H1 (cell line): ENCODE data around the gene IFT25. TPM values are rescaled to one million over a fixed set of nuclear protein-coding genes. Genes with fewer than 3 reads are reported as not detected.

Experiments used
- CTCF ChIA-PET: fragments of 300-600 bp; sonication (Branson Sonifier 250); formaldehyde crosslinking; loops from one replicate; lab custom pipeline; 2021; ENCODE audit not compliant: partially characterized antibody; lab: Charles Lee
- POLR2A ChIA-PET: fragments of 300-600 bp; sonication (Branson Sonifier 250); formaldehyde crosslinking; loops from one replicate; lab custom pipeline; 2021; ENCODE audit warnings: inconsistent platforms; ENCODE audit not compliant: partially characterized antibody; lab: Charles Lee
- DNase-seq, 2 experiments: peaks; one replicate each; pipeline versions ENCODE4 v3.0.0 to v3.0.0-alpha.2; 2010 to 2022; ENCODE audit warnings: low spot score in 2 of 2, low read depth in 1 of 2, mixed read lengths in 1 of 2
- FAIRE-seq: peaks from 2 replicates; lab custom pipeline; 2011; peaks lifted over from hg19 to GRCh38; lab: Jason Lieb, UNC
- H2AFZ ChIP-seq: 2 replicates; pipeline ENCODE4 v1.8.1; 2012; ENCODE audit warnings: low read length, inconsistent platforms
- H2AK5ac ChIP-seq: 2 replicates; pipeline ENCODE4 v1.6.1; 2013; ENCODE audit warnings: low read depth, low read length
- H2BK120ac ChIP-seq: replicated peaks from 2 replicates; pipeline ENCODE3; 2013; ENCODE audit warnings: low read depth, low read length, inconsistent platforms
- H2BK12ac ChIP-seq: 2 replicates; pipeline ENCODE4 v1.6.1; 2013; ENCODE audit warnings: low read depth, low read length
- H2BK15ac ChIP-seq: 2 replicates; pipeline ENCODE4 v1.6.1; 2013; ENCODE audit warnings: low read length
- H2BK20ac ChIP-seq: 2 replicates; pipeline ENCODE4 v1.6.1; 2013; ENCODE audit warnings: low read length
- H2BK5ac ChIP-seq: 2 replicates; pipeline ENCODE4 v1.6.1; 2013; ENCODE audit warnings: low read depth, low read length
- H3K14ac ChIP-seq: 2 replicates; pipeline ENCODE4 v1.6.1; 2013; ENCODE audit warnings: inconsistent platforms; ENCODE audit not compliant: insufficient read length
- H3K18ac ChIP-seq: 2 replicates; pipeline ENCODE4 v1.6.1; 2013; ENCODE audit warnings: low read length; ENCODE audit errors: extremely low read depth
- H3K23ac ChIP-seq: 2 replicates; pipeline ENCODE4 v1.6.1; 2013; ENCODE audit warnings: inconsistent platforms; ENCODE audit not compliant: insufficient read length
- H3K23me2 ChIP-seq: 2 replicates; pipeline ENCODE4 v1.6.1; 2013; ENCODE audit warnings: low read depth, low read length
- H3K27ac ChIP-seq: 2 replicates; pipeline ENCODE4 v1.6.1; 2011; ENCODE audit warnings: low read depth, low read length, inconsistent platforms
- H3K27me3 ChIP-seq, 4 experiments: replicated peaks in 1 of 4; 1 replicate in 1 of 4; 2 replicates in 3 of 4; pipeline versions ENCODE4 v1.6.1 to v1.8.1; 2011 to 2013; ENCODE audit warnings: low read length in 3 of 4, mild to moderate bottlenecking in 3 of 4, inconsistent platforms in 2 of 4, mixed read lengths in 2 of 4, moderate library complexity in 1 of 4; ENCODE audit not compliant: control insufficient read depth in 3 of 4, insufficient read depth in 3 of 4; ENCODE audit errors: extremely low read depth in 1 of 4
- H3K36me3 ChIP-seq, 4 experiments: 2 replicates each; pipeline versions ENCODE4 v1.6.1 to v1.8.1; 2011 to 2013; ENCODE audit warnings: mild to moderate bottlenecking in 4 of 4, low read length in 3 of 4, moderate library complexity in 2 of 4, control low read depth in 1 of 4, inconsistent platforms in 1 of 4; ENCODE audit not compliant: insufficient read depth in 4 of 4, control insufficient read depth in 2 of 4
- H3K4ac ChIP-seq: replicated peaks from 2 replicates; pipeline ENCODE3; 2013; ENCODE audit warnings: low read length, low read depth, mixed read lengths, inconsistent platforms; ENCODE audit not compliant: insufficient read length
- H3K4me1 ChIP-seq, 4 experiments: replicated peaks in 1 of 4; 1 replicate in 1 of 4; 2 replicates in 3 of 4; pipeline versions ENCODE4 v1.6.1 to v1.8.1; 2011 to 2013; ENCODE audit warnings: low read length in 3 of 4, inconsistent platforms in 2 of 4, mixed read lengths in 1 of 4; ENCODE audit not compliant: insufficient read depth in 4 of 4, control insufficient read depth in 3 of 4
- H3K4me2 ChIP-seq, 2 experiments: 2 replicates each; pipeline versions ENCODE4 v1.6.1 to v1.8.1; 2011 to 2013; ENCODE audit warnings: low read depth in 2 of 2, low read length in 2 of 2, control low read depth in 1 of 2, inconsistent platforms in 1 of 2, mild to moderate bottlenecking in 1 of 2; ENCODE audit not compliant: insufficient read depth in 1 of 2
- H3K4me3 ChIP-seq, 4 experiments: fragments of 200-600, 300-600 bp in 1 of 4; sonication (generic), shearing (Covaris generic), sonication (Bioruptor Twin) in 1 of 4; 2 replicates each; pipeline versions ENCODE4 v1.5.1 to v1.8.1; 2011 to 2016; ENCODE audit warnings: low read length in 4 of 4, low read depth in 3 of 4, control low read depth in 2 of 4, inconsistent platforms in 2 of 4, mild to moderate bottlenecking in 2 of 4, mixed read lengths in 1 of 4, moderate library complexity in 1 of 4; ENCODE audit not compliant: insufficient read depth in 2 of 4; ENCODE audit errors: extremely low read depth in 1 of 4
- H3K56ac ChIP-seq: replicated peaks from 2 replicates; pipeline ENCODE3; 2013; ENCODE audit warnings: low read depth, mild to moderate bottlenecking, mixed read lengths, low read length, inconsistent platforms; ENCODE audit not compliant: insufficient read length
- H3K79me1 ChIP-seq: 2 replicates; pipeline ENCODE4 v1.6.1; 2013; ENCODE audit warnings: low read depth, low read length, control low read depth
- H3K79me2 ChIP-seq, 2 experiments: 2 replicates each; pipeline versions ENCODE4 v1.6.1 to v1.8.1; 2012 to 2013; ENCODE audit warnings: low read length in 2 of 2, mild to moderate bottlenecking in 2 of 2, inconsistent platforms in 1 of 2; ENCODE audit not compliant: insufficient read depth in 2 of 2, control insufficient read depth in 1 of 2
- H3K9ac ChIP-seq, 4 experiments: replicated peaks in 1 of 4; 1 replicate in 1 of 4; 2 replicates in 3 of 4; pipeline versions ENCODE4 v1.6.1 to v1.8.1; 2011 to 2013; ENCODE audit warnings: low read depth in 3 of 4, low read length in 3 of 4, control low read depth in 2 of 4, mild to moderate bottlenecking in 2 of 4, moderate library complexity in 2 of 4, inconsistent platforms in 1 of 4; ENCODE audit errors: extremely low read depth in 1 of 4
- H3K9me3 ChIP-seq, 2 experiments: 2 replicates each; pipeline versions ENCODE4 v1.6.1 to v1.8.1; 2012 to 2013; ENCODE audit warnings: mild to moderate bottlenecking in 2 of 2, moderate library complexity in 2 of 2, control low read depth in 1 of 2, inconsistent platforms in 1 of 2, low read depth in 1 of 2, low read length in 1 of 2, mixed read lengths in 1 of 2; ENCODE audit not compliant: insufficient read depth in 2 of 2
- H4K20me1 ChIP-seq, 2 experiments: replicated peaks in 1 of 2; 2 replicates each; pipeline versions ENCODE3 to v1.8.1; 2011 to 2013; ENCODE audit warnings: inconsistent platforms in 2 of 2, low read length in 2 of 2, mild to moderate bottlenecking in 1 of 2; ENCODE audit not compliant: insufficient read depth in 2 of 2, control insufficient read depth in 1 of 2
- H4K5ac ChIP-seq: 2 replicates; pipeline ENCODE4 v1.6.1; 2013; ENCODE audit warnings: low read length, low read depth, mixed read lengths, inconsistent platforms; ENCODE audit not compliant: insufficient read length
- H4K8ac ChIP-seq: 2 replicates; pipeline ENCODE4 v1.8.0; 2013; ENCODE audit warnings: mild to moderate bottlenecking, moderate library complexity, low read length, inconsistent platforms; ENCODE audit not compliant: insufficient read depth; ENCODE audit errors: extremely low read depth
- H4K91ac ChIP-seq: replicated peaks from 2 replicates; pipeline ENCODE3; 2013; ENCODE audit warnings: low read length, mixed read lengths, inconsistent platforms; ENCODE audit not compliant: insufficient read length
- ASH2L ChIP-seq: fragments of 200-600, 300-600 bp; sonication (generic); IDR thresholded peaks from one replicate; pipeline ENCODE4 v1.7.1; 2017; ENCODE audit warnings: low read length
- ATF2 ChIP-seq: IDR thresholded peaks from 2 replicates; pipeline ENCODE4 v1.6.1; 2012; ENCODE audit warnings: low read length, inconsistent platforms
- EGR1 ChIP-seq: IDR thresholded peaks from 2 replicates; pipeline ENCODE4 v1.6.1; 2011; ENCODE audit warnings: low read depth, low read length, borderline replicate concordance
- EP300 ChIP-seq, 2 experiments: IDR thresholded peaks; 1 replicate in 1 of 2; 2 replicates in 1 of 2; pipeline ENCODE4 v1.6.1; 2011 to 2012; ENCODE audit warnings: low read depth in 2 of 2, low read length in 2 of 2, mild to moderate bottlenecking in 2 of 2, borderline replicate concordance in 1 of 2, inconsistent platforms in 1 of 2, moderate library complexity in 1 of 2
- SP2 ChIP-seq: IDR thresholded peaks from 2 replicates; pipeline ENCODE4 v1.6.1; 2012; ENCODE audit warnings: mild to moderate bottlenecking, low read length, inconsistent platforms
- SRF ChIP-seq: IDR thresholded peaks from 2 replicates; pipeline ENCODE4 v1.6.1; 2011; ENCODE audit warnings: mild to moderate bottlenecking, low read depth, low read length, moderate library complexity
- TAF7 ChIP-seq: optimal IDR thresholded peaks from 2 replicates; pipeline ENCODE3; 2011; ENCODE audit warnings: low read depth, mild to moderate bottlenecking, inconsistent platforms, low read length, moderate library complexity, borderline replicate concordance
- WGBS, 2 experiments: shearing (Covaris generic) in 1 of 2; methylation state at CpG; one replicate each; pipeline versions ENCODE4 v1.1.6 to v1.1.7; 2013 to 2015; ENCODE audit warnings: low lambda C conversion rate in 2 of 2, mixed read lengths in 2 of 2, inconsistent platforms in 1 of 2, low coverage in 1 of 2, missing lambda C conversion rate in 1 of 2; ENCODE audit not compliant: insufficient replicate concordance in 2 of 2, insufficient coverage in 1 of 2, insufficient read length in 1 of 2; ENCODE audit errors: extremely low coverage in 1 of 2, missing lambda C conversion rate in 1 of 2; 5-methylcytosine and 5-hydroxymethylcytosine counted together
- polyA plus RNA-seq, 7 experiments: library from polyadenylated mRNA; depleted of rRNA in 3 of 7; stranded (reverse) in 5 of 7; unstranded in 2 of 7; fragments of >200 nt in 5 of 7; fragments of 200-250 nt in 2 of 7; gene quantifications; 1 replicate in 5 of 7; 2 replicates in 1 of 7; 4 replicates in 1 of 7; pipeline versions ENCODE4 v1.2.1 to v1.2.3, GENCODE V29; 2011 to 2013; ENCODE audit warnings: missing spikeins in 2 of 7, mixed read lengths in 2 of 7
- total RNA-seq: library from RNA; stranded (reverse); fragmentation: NEBNext Ultra II Directional; extraction: Animal tissue kit (Norgen Biotek cat#: 25700); gene quantifications from 2 replicates; pipeline ENCODE4 v1.2.1, GENCODE V29; 2021

Gene IFT25
- total and polyA plus RNA-seq, 2 of the 8 experiments (the other 6 are each of a cell fraction or from before 2014, with no cell fraction given) = 15.0 to 36.3 TPM

DNA sequence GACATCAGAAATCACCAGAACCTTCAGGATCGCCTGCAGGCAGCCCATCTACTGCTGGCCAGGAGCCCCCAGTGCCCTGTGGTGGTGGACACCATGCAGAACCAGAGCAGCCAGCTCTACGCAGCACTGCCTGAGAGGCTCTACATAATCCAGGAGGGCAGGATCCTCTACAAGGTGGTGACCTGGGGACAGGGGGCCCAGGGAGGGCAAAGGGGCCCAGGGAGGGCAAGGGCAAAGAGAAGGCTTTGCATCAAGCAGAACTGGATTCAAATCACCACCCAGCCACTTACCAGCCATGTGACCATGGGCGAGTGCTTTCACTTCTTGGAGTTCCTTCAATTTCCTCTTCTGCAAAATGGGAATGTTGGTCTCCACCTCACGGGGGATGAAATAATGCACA is 39.4 kb downstream of the IFT25 start:
- ChIA-PET CTCF (interaction anchor here (1.5 kb wide), 1 partner anchor 43 kb away, joined by 10 read pairs; no protein-coding TSS in a partner anchor), POLR2A (no interaction called here)
- H2BK12ac ChIP-seq = no peak overlapping the region
- H2AFZ ChIP-seq = no peak overlapping the region
- no peak overlapping the region for H4K8ac ChIP-seq
- no peak overlapping the region for H2BK120ac ChIP-seq
- no peak overlapping the region for H3K27ac ChIP-seq
- no peak overlapping the region for H3K23ac ChIP-seq
- no peaks in the 10 kb centered on the region for H4K20me1 ChIP-seq
- H3K56ac ChIP-seq = no peak overlapping the region
- no peak overlapping the region for H3K14ac ChIP-seq
- no peak overlapping the region for H3K4me3 ChIP-seq
- H3K27me3 ChIP-seq = no peaks in the 10 kb centered on the region
- H3K79me2 ChIP-seq = no peaks in the 10 kb centered on the region
- 84% methylated on average over 4 of the region's 4 CpGs; no CpG with 5 or more reads in 1 of the 2 experiments for WGBS, 2 experiments
- TF ChIP-seq ASH2L (no peak), SP2 (no peak), EGR1 (no peak), TAF7 (no peak), ATF2 (no peak), SRF (no peak), EP300 (IDR thresholded peaks at IDR 0.05; ENCODE audit: borderline replicate concordance in 1 of 2, low read depth in 2 of 2, low read length in 2 of 2) (no peak)
- DNase-seq (no peak), FAIRE-seq (no peak)
- no peaks in the 10 kb centered on the region for H3K23me2 ChIP-seq
- no peak overlapping the region for H2BK20ac ChIP-seq
- peaks cover 0 to 2% (median 0%) of the 10 kb centered on the region in 4 experiments; a peak in 2 of 7 replicates for H3K4me1 ChIP-seq
- H2BK15ac ChIP-seq = no peak overlapping the region
- H3K36me3 ChIP-seq = no peaks in the 10 kb centered on the region
- no peak overlapping the region for H3K18ac ChIP-seq
- no peak overlapping the region for H3K4ac ChIP-seq
- no peaks in the 10 kb centered on the region for H3K9me3 ChIP-seq
- no peak overlapping the region for H2AK5ac ChIP-seq
- no peak overlapping the region for H3K9ac ChIP-seq
- H3K4me2 ChIP-seq = no peak overlapping the region
- no peak overlapping the region for H2BK5ac ChIP-seq
- no peak overlapping the region for H4K5ac ChIP-seq
- no peaks in the 10 kb centered on the region for H3K79me1 ChIP-seq
- no peak overlapping the region for H4K91ac ChIP-seq
